Heart left ventricle (tissue), 16 donors: Measurements from ENCODE around the gene SWI5. TPM values are rescaled to one million over a fixed set of nuclear protein-coding genes. Genes with fewer than 3 reads are reported as not detected.

Experiments used
- ATAC-seq, 4 donors: fragments of 200-7000 bp; cut with Tn5 transposase; one replicate each; pipeline ENCODE4 v1.9.1; 2020 to 2022; ENCODE audit warnings: moderate library complexity in 4 of 4, mild to moderate bottlenecking in 3 of 4, moderate number of reproducible peaks in 1 of 4
- DNase-seq, 5 donors: peaks; one replicate each; pipeline ENCODE4 v3.0.0-alpha.2; 2020
- H3K27ac ChIP-seq, 12 donors: fragments of 200-600 bp; sonication (generic) in 4 of 12; one replicate each; pipeline versions ENCODE4 v1.5.0 to v1.8.0; 2016 to 2022; ENCODE audit warnings: mild to moderate bottlenecking in 2 of 12
- H3K27me3 ChIP-seq, 9 donors: fragments of 200-600 bp; sonication (generic) in 2 of 9; one replicate each; pipeline versions ENCODE4 v1.5.1 to v1.8.0; 2016 to 2022; ENCODE audit warnings: mild to moderate bottlenecking in 3 of 9
- H3K36me3 ChIP-seq, 9 donors: fragments of 200-600 bp; sonication (generic) in 2 of 9; one replicate each; pipeline versions ENCODE4 v1.5.0 to v1.8.0; 2018 to 2022; ENCODE audit warnings: mild to moderate bottlenecking in 2 of 9
- H3K4me1 ChIP-seq, 12 donors: fragments of 200-600 bp; sonication (generic) in 4 of 12; one replicate each; pipeline versions ENCODE4 v1.5.0 to v1.8.0; 2016 to 2022; ENCODE audit warnings: mild to moderate bottlenecking in 3 of 12
- H3K4me3 ChIP-seq, 12 donors: fragments of 200-600 bp; sonication (generic) in 4 of 12; one replicate each; pipeline versions ENCODE4 v1.5.0 to v1.8.0; 2017 to 2022; ENCODE audit warnings: mild to moderate bottlenecking in 9 of 12, moderate library complexity in 4 of 12
- H3K9me3 ChIP-seq, 12 donors: fragments of 200-600 bp; sonication (generic) in 4 of 12; one replicate each; pipeline versions ENCODE4 v1.5.0 to v1.8.0; 2016 to 2022; ENCODE audit warnings: mild to moderate bottlenecking in 1 of 12
- POLR2A ChIP-seq, 2 donors: fragments of 450-650 bp; IDR thresholded peaks; one replicate each; pipeline ENCODE4 v1.6.1; 2017; ENCODE audit warnings: antibody characterized with exemption in 2 of 2, mild to moderate bottlenecking in 2 of 2, moderate library complexity in 2 of 2
- WGBS, 4 donors: extraction: QIAGEN DNeasy Blood & Tissue Kit in 2 of 4; methylation state at CpG; one replicate each; pipeline versions ENCODE4 v1.1.5 to v1.1.7; 2013 to 2018; 5-methylcytosine and 5-hydroxymethylcytosine counted together
- intact Hi-C, 10 donors: fragments of 100-400 bp; cut with DNase I; formaldehyde crosslinking; loops; one replicate each; pipeline versions ENCODE4 v1.11.1 to v1.14.2; 2022
- polyA plus RNA-seq, 2 donors: library from polyadenylated mRNA; stranded (reverse); fragments of 200-250 nt; gene quantifications; one replicate each; pipeline ENCODE4 v1.2.3, GENCODE V29; 2013
- total RNA-seq, 9 donors: library from RNA; depleted of rRNA in 2 of 9; stranded (reverse); fragments of >200 nt in 2 of 9; fragmentation: NEBNext Ultra II Directional in 3 of 9; extraction: Animal tissue kit (Norgen Biotek cat#: 25700) in 3 of 9; gene quantifications; one replicate each; pipeline versions ENCODE4 v1.1.0 to v1.2.4, GENCODE V29; 2016 to 2023
- TF ChIP-seq, protein P1 (sequence below), 12 donors: fragments of 200-600 bp; sonication (generic) in 4 of 12; IDR thresholded peaks; one replicate each; pipeline versions ENCODE4 v1.5.0 to v1.8.0; 2018 to 2022; ENCODE audit warnings: antibody characterized with exemption in 12 of 12, mild to moderate bottlenecking in 5 of 12
- donor health status: ischemic (EF 13 %, LVEDD 7.1; RV severe dilation, severe dysfunction).
- donor health status: healthy with polysubstance abuse.
- donor health status: DM: no; HTN: yes; CAD: no.
- donor health status: DM: no; HTN: no; CAD: no.
- donor health status: ischemic (EF 25% LVEDD 6.9; RV normal size, moderate dysfunction).
- donor health status: ischemic (EF 25% LVEDD 5.7; RV mildly dilated, moderate dysfunction).
- donor health status: healthy.
- donor health status: DM: yes; HTN: yes; CAD: no.
- donor health status: ischemic (EF 35%, LVEDD 5.7; RV mildly dilated, moderate dysfunction).
- donor health status: nonischemic (EF 11% LVEDD 7.7; RV severe dilation, severe dysfunction).
- donor health status: DM: yes; HTN: yes; CAD: no.
- donor health status: PGD.
- donor health status: ischemic (EF 29% LVEDD 5.4; RV normal size, mild dysfunction).
- donor health status: nonischemic (EF 23%, LVEDD 6.1; RV moderate dilation, normal function).

SWI5 gene
- total and polyA plus RNA-seq, 11 donors: 10.8 to 30.6 (median 18.8) TPM

DNA sequence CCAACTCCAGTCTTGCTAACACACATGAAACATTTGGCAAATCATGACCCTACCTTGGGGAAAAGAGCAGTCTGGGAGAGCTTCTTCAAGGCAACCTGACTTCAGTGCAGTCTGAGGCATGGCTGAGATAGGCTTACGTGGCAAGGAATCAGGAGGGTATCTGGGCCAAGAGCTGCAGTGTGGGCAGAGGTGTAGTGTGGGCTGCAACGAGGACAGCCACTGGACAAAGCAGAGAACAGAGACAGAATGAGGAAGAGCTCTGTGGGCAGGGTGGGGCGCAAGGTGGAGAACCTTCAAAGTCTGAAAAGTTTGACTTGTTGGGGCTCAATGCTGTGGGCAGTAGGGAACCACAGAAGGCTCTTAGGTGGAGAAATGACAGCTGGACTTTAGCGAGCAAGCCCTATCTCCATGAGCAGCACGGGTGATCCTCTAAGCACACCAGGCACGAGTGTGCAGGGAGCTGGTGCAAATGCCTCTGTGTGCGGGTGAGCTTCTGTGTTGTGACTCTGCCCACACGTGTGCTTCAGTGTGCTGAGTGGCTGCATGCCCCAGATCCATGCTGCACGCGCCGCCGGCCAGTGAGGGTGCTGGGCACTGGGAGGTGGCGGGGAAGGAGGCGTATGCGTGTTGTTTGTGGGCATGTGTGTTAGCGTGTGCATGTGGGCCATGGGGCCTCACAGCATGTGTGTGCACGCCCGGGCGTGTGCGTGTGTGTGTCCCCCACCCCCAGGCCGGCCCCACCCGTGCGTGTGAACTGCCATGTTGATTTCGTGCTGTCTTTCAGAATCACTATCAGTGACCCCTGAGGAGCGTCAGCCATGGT, 23.5 kb upstream of the SWI5 start:
- Histone ChIP-seq H3K4me1 (peaks cover 0 to 20% (median 9%) of the 10 kb centered on the region in 12 donors), H3K36me3 (peaks cover 0 to 23% (median 15%) of the 10 kb centered on the region in 9 donors), H3K4me3 (no peak overlapping the region), H3K9me3 (no peaks in the 10 kb centered on the region), H3K27me3 (peaks cover 0 to 10% (median 0%) of the 10 kb centered on the region in 9 donors), H3K27ac (no peak overlapping the region)
- intact Hi-C loops: loop anchor here in 1 of 10 donors (10.0 kb wide), 1 partner anchor 48 kb away; the partner anchor contains the start of gene DNM1
- DNase-seq (no peak), ATAC-seq (no peak)
- 90 to 95% (median 93%) methylated on average over 19 to 25 of the region's 25 CpGs for WGBS, 4 donors
- no peak for TF ChIP-seq POLR2A (IDR thresholded peaks at IDR 0.05)
- TF ChIP-seq, protein P1, sequence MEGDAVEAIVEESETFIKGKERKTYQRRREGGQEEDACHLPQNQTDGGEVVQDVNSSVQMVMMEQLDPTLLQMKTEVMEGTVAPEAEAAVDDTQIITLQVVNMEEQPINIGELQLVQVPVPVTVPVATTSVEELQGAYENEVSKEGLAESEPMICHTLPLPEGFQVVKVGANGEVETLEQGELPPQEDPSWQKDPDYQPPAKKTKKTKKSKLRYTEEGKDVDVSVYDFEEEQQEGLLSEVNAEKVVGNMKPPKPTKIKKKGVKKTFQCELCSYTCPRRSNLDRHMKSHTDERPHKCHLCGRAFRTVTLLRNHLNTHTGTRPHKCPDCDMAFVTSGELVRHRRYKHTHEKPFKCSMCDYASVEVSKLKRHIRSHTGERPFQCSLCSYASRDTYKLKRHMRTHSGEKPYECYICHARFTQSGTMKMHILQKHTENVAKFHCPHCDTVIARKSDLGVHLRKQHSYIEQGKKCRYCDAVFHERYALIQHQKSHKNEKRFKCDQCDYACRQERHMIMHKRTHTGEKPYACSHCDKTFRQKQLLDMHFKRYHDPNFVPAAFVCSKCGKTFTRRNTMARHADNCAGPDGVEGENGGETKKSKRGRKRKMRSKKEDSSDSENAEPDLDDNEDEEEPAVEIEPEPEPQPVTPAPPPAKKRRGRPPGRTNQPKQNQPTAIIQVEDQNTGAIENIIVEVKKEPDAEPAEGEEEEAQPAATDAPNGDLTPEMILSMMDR (IDR thresholded peaks at IDR 0.05): no peak

- Histone ChIP-seq H3K9me3 (no peaks in the 10 kb centered on the region), H3K4me1 (peaks cover 0 to 20% (median 9%) of the 10 kb centered on the region in 12 donors), H3K27me3 (peaks cover 0 to 10% (median 0%) of the 10 kb centered on the region in 9 donors), H3K4me3 (no peak overlapping the region), H3K27ac (no peak overlapping the region), H3K36me3 (peaks cover 0 to 31% (median 24%) of the 10 kb centered on the region in 9 donors)
- ATAC-seq (no peak), DNase-seq (no peak)
- TF ChIP-seq POLR2A (IDR thresholded peaks at IDR 0.05): no peak
- TF ChIP-seq, protein P1 (IDR thresholded peaks at IDR 0.05): no peak
- intact Hi-C loops: loop anchor here in 1 of 10 donors (10.0 kb wide), 1 partner anchor 49 kb away; the partner anchor contains the start of gene DNM1
- WGBS, 4 donors: 90 to 94% (median 91%) methylated on average over 24 to 31 of the region's 31 CpGs
Observed at GRCh38 chr9:128253140-128253990, 22.7 kb upstream of the SWI5 start.

- Histone ChIP-seq H3K27ac (no peak overlapping the region), H3K4me1 (peaks cover 0 to 20% (median 9%) of the 10 kb centered on the region in 12 donors), H3K9me3 (no peaks in the 10 kb centered on the region), H3K4me3 (no peak overlapping the region), H3K36me3 (peaks cover 0 to 37% (median 30%) of the 10 kb centered on the region in 9 donors), H3K27me3 (peaks cover 0 to 10% (median 0%) of the 10 kb centered on the region in 9 donors)
- TF ChIP-seq, protein P1 (IDR thresholded peaks at IDR 0.05): no peak
- TF ChIP-seq POLR2A (IDR thresholded peaks at IDR 0.05): no peak
- 93 to 98% (median 96%) methylated on average over 7 of the region's 7 CpGs for WGBS, 4 donors
- DNase-seq (no peak), ATAC-seq (no peak)
- intact Hi-C loops: loop anchor here in 1 of 10 donors (10.0 kb wide), 1 partner anchor 49 kb away; the partner anchor contains the start of gene DNM1
Observed at GRCh38 chr9:128253991-128254346, 22.1 kb upstream of the SWI5 start.
